HUES48 (cell line): Measurements from ENCODE around the gene GSDME.

ENCODE experiments used
- H3K27ac ChIP-seq: one replicate; pipeline ENCODE4 v1.7.0; 2013; ENCODE audit warnings: low read depth, low read length, inconsistent platforms
- H3K27me3 ChIP-seq: 2 replicates; pipeline ENCODE4 v1.6.1; 2013; ENCODE audit warnings: mild to moderate bottlenecking, low read length; ENCODE audit not compliant: control insufficient read depth, insufficient read depth
- H3K36me3 ChIP-seq: 2 replicates; pipeline ENCODE4 v1.6.1; 2013; ENCODE audit warnings: low read length; ENCODE audit not compliant: control insufficient read depth, insufficient read depth
- H3K4me1 ChIP-seq: 2 replicates; pipeline ENCODE4 v1.6.1; 2013; ENCODE audit warnings: mild to moderate bottlenecking, low read length; ENCODE audit not compliant: control insufficient read depth, insufficient read depth
- H3K4me3 ChIP-seq: 2 replicates; pipeline ENCODE4 v1.5.1; 2013; ENCODE audit warnings: mild to moderate bottlenecking, low read depth, low read length
- H3K9ac ChIP-seq: 2 replicates; pipeline ENCODE4 v1.6.1; 2013; ENCODE audit warnings: mild to moderate bottlenecking, low read depth, low read length, moderate library complexity
- H3K9me3 ChIP-seq: 2 replicates; pipeline ENCODE4 v1.6.1; 2013; ENCODE audit warnings: low read length; ENCODE audit not compliant: control insufficient read depth, insufficient read depth

GSDME gene

DNA sequence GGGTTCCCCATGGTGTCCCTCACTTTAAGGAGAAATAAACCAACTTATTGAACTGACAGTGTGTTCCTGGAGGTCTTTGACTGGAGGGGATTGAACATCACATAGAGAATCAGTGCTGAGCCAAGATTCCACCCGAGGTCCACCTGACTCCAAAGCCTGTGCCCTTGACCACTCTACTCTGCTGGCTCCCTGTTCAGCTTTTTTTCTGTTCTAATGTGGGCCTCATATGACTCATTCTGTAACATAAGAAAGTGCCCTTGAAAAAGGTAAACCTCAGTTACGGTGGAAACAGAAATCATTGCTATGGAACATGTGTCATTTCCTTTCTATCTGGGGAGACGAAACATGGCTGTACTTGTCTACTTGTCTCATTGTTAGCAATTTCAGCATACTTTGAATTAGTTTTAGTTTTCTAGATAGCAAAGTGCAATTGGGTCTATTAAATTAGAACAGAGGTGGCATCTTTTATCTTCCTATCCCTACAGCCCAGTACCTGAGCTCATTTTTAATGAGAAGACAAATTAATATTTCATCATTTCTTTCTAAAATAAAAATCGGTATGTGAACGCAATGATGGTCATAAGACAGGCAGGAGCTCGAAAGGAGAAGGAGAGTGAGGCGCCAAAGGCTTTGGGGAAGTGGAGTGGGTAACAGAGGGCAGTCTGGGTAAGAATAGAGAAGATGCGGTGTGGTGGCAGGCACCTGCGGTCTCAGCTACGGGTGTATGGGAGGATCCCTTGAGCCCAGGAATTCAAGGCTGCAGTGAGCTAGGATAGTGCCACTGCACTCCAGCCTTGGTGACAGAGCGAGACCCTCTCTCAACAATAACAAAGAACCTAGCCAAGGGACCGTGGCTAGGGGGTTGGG, 1.5 kb downstream of the GSDME start:
- no peaks in the 10 kb centered on the region for H3K9me3 ChIP-seq
- H3K9ac ChIP-seq: no peak overlapping the region
- no peaks in the 10 kb centered on the region for H3K36me3 ChIP-seq
- H3K27me3 ChIP-seq: peaks cover 40% of the 10 kb centered on the region
- no peak overlapping the region for H3K27ac ChIP-seq
- H3K4me1 ChIP-seq: peaks cover 14% of the 10 kb centered on the region
- H3K4me3 ChIP-seq: peak overlapping the region; percentile 62

GRCh38 chr7:24754906-24755506, 2.3 kb downstream of the GSDME start:
- no peak overlapping the region for H3K4me3 ChIP-seq
- no peak overlapping the region for H3K27ac ChIP-seq
- no peaks in the 10 kb centered on the region for H3K36me3 ChIP-seq
- H3K4me1 ChIP-seq: peaks cover 14% of the 10 kb centered on the region
- no peak overlapping the region for H3K9ac ChIP-seq
- H3K9me3 ChIP-seq: no peaks in the 10 kb centered on the region
- H3K27me3 ChIP-seq: peaks cover 40% of the 10 kb centered on the region

- H3K4me3 ChIP-seq: no peak overlapping the region
- H3K27ac ChIP-seq: no peak overlapping the region
- H3K9ac ChIP-seq: no peak overlapping the region
- H3K27me3 ChIP-seq: peaks cover 21% of the 10 kb centered on the region
- H3K36me3 ChIP-seq: no peaks in the 10 kb centered on the region
- peaks cover 14% of the 10 kb centered on the region for H3K4me1 ChIP-seq
- H3K9me3 ChIP-seq: no peaks in the 10 kb centered on the region
Observed at GRCh38 chr7:24752073-24752800, 5.0 kb downstream of the GSDME start.

DNA sequence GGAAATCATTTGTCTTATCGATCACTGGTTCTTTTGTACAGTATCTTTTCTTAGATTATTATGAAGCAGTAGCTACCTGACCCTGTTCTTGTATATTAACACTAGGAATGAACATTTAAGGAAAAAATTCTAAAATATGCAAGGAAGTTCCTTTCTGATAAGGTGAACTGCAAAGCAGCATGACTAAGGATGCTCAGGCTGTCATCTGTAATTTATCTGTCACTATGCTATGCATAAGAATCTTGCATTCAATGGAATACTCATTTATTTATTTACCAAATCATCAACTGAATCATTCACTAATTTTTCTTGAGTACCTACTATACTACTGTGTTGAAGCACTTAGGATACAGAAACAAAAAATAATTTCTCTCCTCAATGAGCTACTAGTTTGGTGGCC, 5.8 kb downstream of the GSDME start:
- Histone ChIP-seq H3K4me1 (peaks cover 12% of the 10 kb centered on the region), H3K27me3 (peaks cover 18% of the 10 kb centered on the region), H3K4me3 (no peak overlapping the region), H3K9ac (no peak overlapping the region), H3K9me3 (no peaks in the 10 kb centered on the region), H3K27ac (no peak overlapping the region), H3K36me3 (no peaks in the 10 kb centered on the region)

DNA sequence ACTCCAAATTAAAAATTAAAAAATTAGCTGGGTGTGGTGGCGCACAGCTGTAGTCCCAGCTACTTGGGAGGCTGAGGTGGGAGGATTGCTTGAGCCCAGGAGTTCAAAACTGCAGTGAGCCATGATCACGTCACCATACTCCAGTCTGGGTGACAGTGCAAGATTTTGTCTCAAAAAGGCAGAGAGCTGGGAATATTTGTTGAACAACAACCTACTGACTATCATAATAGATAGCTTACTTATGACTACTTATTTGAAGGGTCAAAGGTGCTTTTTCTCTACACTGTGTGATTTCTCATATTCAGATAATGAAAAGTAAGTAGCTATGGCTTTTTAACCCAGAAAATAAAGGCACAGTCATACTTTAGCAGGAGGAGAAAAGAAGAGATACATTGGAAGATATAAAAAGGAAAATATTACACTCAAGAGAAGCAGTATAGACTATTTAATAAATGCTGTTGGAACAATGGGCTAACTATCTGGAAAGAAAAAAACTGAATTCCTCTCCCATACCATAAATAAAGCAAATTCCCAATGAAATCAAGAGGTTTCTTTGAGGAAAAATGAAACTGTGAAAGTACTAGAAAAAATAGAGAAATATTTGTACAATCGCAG, 6.7 kb downstream of the GSDME start:
- Histone ChIP-seq H3K9me3 (no peaks in the 10 kb centered on the region), H3K27ac (no peak overlapping the region), H3K4me1 (peaks cover 6% of the 10 kb centered on the region; the same call in 1 of the 2 replicates), H3K27me3 (peaks cover 9% of the 10 kb centered on the region), H3K36me3 (no peaks in the 10 kb centered on the region), H3K4me3 (no peak overlapping the region), H3K9ac (no peak overlapping the region)

- H3K36me3 ChIP-seq: no peaks in the 10 kb centered on the region
- H3K9ac ChIP-seq: no peak overlapping the region
- H3K9me3 ChIP-seq: no peaks in the 10 kb centered on the region
- H3K4me3 ChIP-seq: no peak overlapping the region
- H3K4me1 ChIP-seq: peaks cover 6% of the 10 kb centered on the region; the same call in 1 of the 2 replicates
- no peak overlapping the region for H3K27ac ChIP-seq
- H3K27me3 ChIP-seq: no peaks in the 10 kb centered on the region
Observed at GRCh38 chr7:24748521-24748920, 8.7 kb downstream of the GSDME start.

- Histone ChIP-seq H3K9ac (no peak overlapping the region), H3K9me3 (no peaks in the 10 kb centered on the region), H3K4me1 (0 out of 2 replicates have a peak, but pooled peaks cover 8% of the 10 kb centered on the region), H3K36me3 (no peaks in the 10 kb centered on the region), H3K27ac (no peak overlapping the region), H3K4me3 (no peak overlapping the region), H3K27me3 (no peaks in the 10 kb centered on the region)
Observed at GRCh38 chr7:24745355-24745754, 11.9 kb downstream of the GSDME start.

DNA sequence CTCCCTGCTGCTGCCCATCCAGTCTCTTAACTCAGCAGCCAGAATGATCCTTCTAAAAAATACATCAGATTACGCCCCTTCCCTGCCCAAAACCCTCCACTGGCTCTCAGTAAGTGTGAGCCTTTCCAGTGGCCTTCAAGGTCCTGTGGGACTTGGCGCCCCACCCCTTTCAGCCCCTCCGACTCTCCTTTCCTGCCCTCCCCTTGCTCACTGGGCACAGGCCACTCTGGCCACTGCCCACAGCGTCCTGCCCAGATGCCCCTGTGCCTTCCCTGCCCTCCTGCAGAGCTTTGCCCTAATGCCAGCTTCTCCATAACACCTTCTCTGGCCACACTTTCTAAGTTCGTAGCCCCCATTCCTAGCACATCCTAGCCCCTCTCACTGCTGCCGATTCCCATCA, 13.8 kb downstream of the GSDME start:
- Histone ChIP-seq H3K9me3 (no peaks in the 10 kb centered on the region), H3K36me3 (no peaks in the 10 kb centered on the region), H3K4me1 (0 out of 2 replicates have a peak, but pooled peaks cover 8% of the 10 kb centered on the region), H3K27ac (no peak overlapping the region), H3K27me3 (no peaks in the 10 kb centered on the region), H3K9ac (no peak overlapping the region), H3K4me3 (no peak overlapping the region)

GRCh38 chr7:24742506-24743162, 14.6 kb downstream of the GSDME start:
- Histone ChIP-seq H3K27ac (no peak overlapping the region), H3K27me3 (no peaks in the 10 kb centered on the region), H3K4me1 (0 out of 2 replicates have a peak, but pooled peaks cover 8% of the 10 kb centered on the region), H3K4me3 (no peak overlapping the region), H3K9me3 (no peaks in the 10 kb centered on the region), H3K36me3 (no peaks in the 10 kb centered on the region), H3K9ac (no peak overlapping the region)

- Histone ChIP-seq H3K4me1 (0 out of 2 replicates have a peak, but pooled peaks cover 8% of the 10 kb centered on the region), H3K9me3 (no peaks in the 10 kb centered on the region), H3K27ac (no peak overlapping the region), H3K27me3 (no peaks in the 10 kb centered on the region), H3K36me3 (no peaks in the 10 kb centered on the region), H3K9ac (no peak overlapping the region), H3K4me3 (no peak overlapping the region)
Observed at GRCh38 chr7:24741679-24742505, 15.4 kb downstream of the GSDME start.
